GM18526 (cell line): Measurements from ENCODE around the gene C4orf36.

Experiments used
- POLR2A ChIP-seq: IDR thresholded peaks from 3 replicates; pipeline ENCODE4 v1.6.1; 2011; ENCODE audit not compliant: insufficient read length; ENCODE audit errors: extremely low read depth

Gene C4orf36

GRCh38 chr4:86895692-86896488 lies 3.7 kb upstream of the C4orf36 start:
- no peak for TF ChIP-seq POLR2A

- no peak for TF ChIP-seq POLR2A
Measured at GRCh38 chr4:86894455-86894854, 2.2 kb upstream of the C4orf36 start.

- no peak for TF ChIP-seq POLR2A
Measured at GRCh38 chr4:86893136-86893535, 914 bp upstream of the C4orf36 start.

- TF ChIP-seq POLR2A: no peak
Measured at GRCh38 chr4:86892636-86892960, 376 bp upstream of the C4orf36 start.

GRCh38 chr4:86890790-86891189 lies 1.4 kb downstream of the C4orf36 start:
- TF ChIP-seq POLR2A: no peak

- no peak for TF ChIP-seq POLR2A
Measured at GRCh38 chr4:86879641-86880040, 12.6 kb downstream of the C4orf36 start.

GRCh38 chr4:86878640-86879039 lies 13.6 kb downstream of the C4orf36 start:
- no peak for TF ChIP-seq POLR2A

GRCh38 chr4:86876894-86877685 lies 15.1 kb downstream of the C4orf36 start:
- TF ChIP-seq POLR2A: no peak

- TF ChIP-seq POLR2A: no peak
Measured at GRCh38 chr4:86872135-86872534, 20.1 kb downstream of the C4orf36 start.

GRCh38 chr4:86870442-86871069 lies 21.7 kb downstream of the C4orf36 start:
- TF ChIP-seq POLR2A: no peak

GRCh38 chr4:86857341-86858052 lies 34.7 kb downstream of the C4orf36 start:
- no peak for TF ChIP-seq POLR2A

- TF ChIP-seq POLR2A: no peak
Measured at GRCh38 chr4:86856896-86857295, 35.3 kb downstream of the C4orf36 start.

- TF ChIP-seq POLR2A: no peak
Measured at GRCh38 chr4:86855572-86855971, 36.6 kb downstream of the C4orf36 start.

GRCh38 chr4:86853209-86853608 lies 39.0 kb downstream of the C4orf36 start:
- no peak for TF ChIP-seq POLR2A
